LNCaP clone FGC (cell line): ENCODE data around the gene AEN.

Experiments
- DNase-seq: peaks from one replicate; pipeline ENCODE4 v3.0.0-alpha.2; 2011; ENCODE audit warnings: low read depth
- H3K4me3 ChIP-seq: 2 replicates; pipeline ENCODE4 v1.5.1; 2011; ENCODE audit warnings: mild to moderate bottlenecking, low read depth, low read length, control low read depth
- CTCF ChIP-seq: IDR thresholded peaks from 2 replicates; pipeline ENCODE4 v1.5.1; 2012; ENCODE audit warnings: mild to moderate bottlenecking; ENCODE audit not compliant: control insufficient read depth, insufficient read depth; ENCODE audit errors: extremely low read depth

AEN gene

GRCh38 chr15:88680241-88681001 is 59.3 kb downstream of the AEN start:
- no peak for TF ChIP-seq CTCF
- no peak overlapping the region for H3K4me3 ChIP-seq
- no peak for DNase-seq

- no peak overlapping the region for H3K4me3 ChIP-seq
- no peak for TF ChIP-seq CTCF
- no peak for DNase-seq
Measured at GRCh38 chr15:88681610-88682221, 60.6 kb downstream of the AEN start.
